Stimulated activated CD8-positive, alpha-beta memory T cell treated with anti-CD3 and anti-CD28 coated beads, Interleukin-12 subunit alpha, Interleukin-12 subunit beta, amount 100 ng/mL, for 4 hours (primary cell): ENCODE results near the gene RUSF1.
"Not testable (repeated sequence)": the region's sequence is repeated elsewhere in the genome, so short reads cannot be mapped to it uniquely, and the experiment has no call there.

Source experiments
- DNase-seq: peaks from one replicate; pipeline ENCODE4 v3.0.0-alpha.2; 2020; ENCODE audit warnings: low read depth

The RUSF1 gene

GRCh38 chr16:31487071-31487719, 21.0 kb downstream of the RUSF1 start:
- no peak for DNase-seq

- no peak for DNase-seq
Observed at GRCh38 chr16:31486045-31486444, 22.1 kb downstream of the RUSF1 start.

GRCh38 chr16:31485571-31485970, 22.6 kb downstream of the RUSF1 start:
- no peak for DNase-seq

GRCh38 chr16:31484491-31485171, 23.6 kb downstream of the RUSF1 start:
- no peak for DNase-seq

- DNase-seq: not testable (repeated sequence)
Observed at GRCh38 chr16:31484048-31484447, 24.1 kb downstream of the RUSF1 start.

- DNase-seq: no peak
Observed at GRCh38 chr16:31483081-31483480, 25.1 kb downstream of the RUSF1 start, which contains the start of gene SLC5A2. Gene SLC5A2, plus strand, starts transcription at chr16:31483123. Its CDS starts 14 bp downstream, at chr16:31483137.

GRCh38 chr16:31480851-31481536, 27.2 kb downstream of the RUSF1 start:
- DNase-seq: no peak

GRCh38 chr16:31479751-31480150, 28.4 kb downstream of the RUSF1 start:
- no peak for DNase-seq

GRCh38 chr16:31478956-31479355, 29.2 kb downstream of the RUSF1 start:
- DNase-seq: no peak

GRCh38 chr16:31477220-31478216, 30.7 kb downstream of the RUSF1 start:
- DNase-seq: peak; percentile 15

GRCh38 chr16:31476303-31477219, 31.6 kb downstream of the RUSF1 start:
- DNase-seq: peak; percentile 75

- DNase-seq: no peak
Observed at GRCh38 chr16:31475946-31476302, 32.3 kb downstream of the RUSF1 start.

- DNase-seq: no peak
Observed at GRCh38 chr16:31474773-31475738, 33.1 kb downstream of the RUSF1 start.

- DNase-seq: no peak
Observed at GRCh38 chr16:31474173-31474714, 33.9 kb downstream of the RUSF1 start.

- no peak for DNase-seq
Observed at GRCh38 chr16:31473264-31473984, 34.8 kb downstream of the RUSF1 start.

GRCh38 chr16:31472709-31473203, 35.4 kb downstream of the RUSF1 start:
- DNase-seq: no peak

- no peak for DNase-seq
Observed at GRCh38 chr16:31471875-31472708, 36.1 kb downstream of the RUSF1 start, which contains the start of gene TGFB1I1. Gene TGFB1I1, plus strand, starts transcription at chr16:31472152. Its CDS starts 37 bp downstream, at chr16:31472189.
